DOHH2 (cell line): ENCODE data around the gene PTPA.

Experiments
- H3F3A ChIP-seq: fragments of 200-600 bp; sonication (generic), shearing (Covaris generic); 2 replicates; pipeline ENCODE4 v1.6.0; 2016; ENCODE audit warnings: antibody characterized with exemption, mild to moderate bottlenecking; ENCODE audit not compliant: control insufficient read depth, insufficient read depth
- H3K27ac ChIP-seq: fragments of 200-600 bp; sonication (generic); 2 replicates; pipeline ENCODE4 v1.5.1; 2014; ENCODE audit warnings: low read depth, mild to moderate bottlenecking, low read length, moderate library complexity
- H3K27me3 ChIP-seq: fragments of 200-600 bp; sonication (generic); 2 replicates; pipeline ENCODE4 v1.6.1; 2014; ENCODE audit warnings: mild to moderate bottlenecking, low read length, mixed read lengths; ENCODE audit not compliant: control insufficient read depth
- H3K36me3 ChIP-seq: fragments of 200-600 bp; sonication (generic); 2 replicates; pipeline ENCODE4 v1.6.1; 2014; ENCODE audit warnings: mild to moderate bottlenecking, low read length, moderate library complexity, mixed read lengths; ENCODE audit not compliant: control insufficient read depth
- H3K4me1 ChIP-seq: fragments of 200-600 bp; sonication (generic); 2 replicates; pipeline ENCODE4 v1.6.1; 2014; ENCODE audit warnings: mild to moderate bottlenecking, low read length, mixed read lengths; ENCODE audit not compliant: control insufficient read depth
- H3K4me2 ChIP-seq: fragments of 200-600 bp; sonication (generic); 2 replicates; pipeline ENCODE4 v1.6.0; 2014; ENCODE audit warnings: mild to moderate bottlenecking, low read length, moderate library complexity
- H3K4me3 ChIP-seq: fragments of 200-600 bp; sonication (generic); 2 replicates; pipeline ENCODE4 v1.5.1; 2014; ENCODE audit warnings: mild to moderate bottlenecking, low read length, mixed read lengths
- H3K79me2 ChIP-seq: fragments of 200-600 bp; sonication (generic); 2 replicates; pipeline ENCODE4 v1.6.1; 2014; ENCODE audit warnings: mild to moderate bottlenecking, low read length, mixed read lengths; ENCODE audit not compliant: control insufficient read depth
- H3K9me2 ChIP-seq: fragments of 200-600 bp; sonication (generic); replicated peaks from 2 replicates; pipeline ENCODE4 v1.6.1; 2014; ENCODE audit warnings: mild to moderate bottlenecking, low read length, mixed read lengths; ENCODE audit not compliant: control insufficient read depth
- H3K9me3 ChIP-seq: fragments of 200-600 bp; sonication (generic); 2 replicates; pipeline ENCODE4 v1.6.1; 2014; ENCODE audit warnings: antibody characterized with exemption, low read length, mixed read lengths; ENCODE audit not compliant: control insufficient read depth, insufficient read depth
- H4K20me1 ChIP-seq: fragments of 200-600 bp; sonication (generic); 2 replicates; pipeline ENCODE4 v1.6.0; 2014; ENCODE audit warnings: low read depth, mild to moderate bottlenecking, antibody characterized with exemption, low read length, moderate library complexity; ENCODE audit not compliant: control insufficient read depth, insufficient read depth
- CTCF ChIP-seq: fragments of 200-600 bp; sonication (generic); IDR thresholded peaks from one replicate; pipeline ENCODE4 v1.5.1; 2014; ENCODE audit warnings: antibody characterized with exemption, mild to moderate bottlenecking, low read depth, low read length; ENCODE audit not compliant: poor library complexity, severe bottlenecking
- EZH2phosphoT487 ChIP-seq: fragments of 200-600 bp; sonication (generic); IDR thresholded peaks from 2 replicates; pipeline ENCODE4 v1.6.1; 2017; ENCODE audit warnings: borderline replicate concordance, mild to moderate bottlenecking, antibody characterized with exemption, low read length, moderate library complexity, mixed read lengths

Gene PTPA

GRCh38 chr9:129164246-129164930, 53.2 kb downstream of the PTPA start:
- Histone ChIP-seq H3K27ac (no peak overlapping the region), H4K20me1 (no peaks in the 10 kb centered on the region), H3K36me3 (no peaks in the 10 kb centered on the region), H3K4me2 (no peak overlapping the region), H3F3A (no peaks in the 10 kb centered on the region), H3K27me3 (no peaks in the 10 kb centered on the region), H3K9me3 (no peaks in the 10 kb centered on the region), H3K9me2 (no peaks in the 10 kb centered on the region), H3K4me3 (no peak overlapping the region), H3K79me2 (no peaks in the 10 kb centered on the region), H3K4me1 (peaks cover 4% of the 10 kb centered on the region)
- no peak for TF ChIP-seq EZH2phosphoT487
- TF ChIP-seq CTCF = no peak

- Histone ChIP-seq H3K4me3 (no peak overlapping the region), H3K27me3 (peaks cover 2% of the 10 kb centered on the region), H3K9me3 (no peaks in the 10 kb centered on the region), H4K20me1 (no peaks in the 10 kb centered on the region), H3K79me2 (no peaks in the 10 kb centered on the region), H3F3A (no peaks in the 10 kb centered on the region), H3K4me2 (no peak overlapping the region), H3K27ac (no peak overlapping the region), H3K9me2 (no peaks in the 10 kb centered on the region), H3K4me1 (peaks cover 4% of the 10 kb centered on the region), H3K36me3 (no peaks in the 10 kb centered on the region)
- TF ChIP-seq CTCF = no peak
- TF ChIP-seq EZH2phosphoT487 = no peak
Measured at GRCh38 chr9:129165198-129165597, 54.0 kb downstream of the PTPA start.

- Histone ChIP-seq H3K4me1 (peaks cover 4% of the 10 kb centered on the region), H3K9me2 (no peaks in the 10 kb centered on the region), H3K4me3 (no peak overlapping the region), H3K9me3 (no peaks in the 10 kb centered on the region), H3K79me2 (no peaks in the 10 kb centered on the region), H3F3A (no peaks in the 10 kb centered on the region), H3K36me3 (no peaks in the 10 kb centered on the region), H3K27ac (no peak overlapping the region), H3K4me2 (peak overlapping the region; percentile 27; the same call in 1 of the 2 replicates), H3K27me3 (peaks cover 7% of the 10 kb centered on the region), H4K20me1 (no peaks in the 10 kb centered on the region)
- TF ChIP-seq EZH2phosphoT487 (no peak), CTCF (no peak)
Measured at GRCh38 chr9:129166623-129167557, 55.7 kb downstream of the PTPA start.
